GM18502 (cell line): ENCODE data around the gene ITPR3.

Experiments used
- ATAC-seq: cut with Tn5 transposase; IDR thresholded peaks from one replicate; pipeline ENCODE4 v1.9.1; 2021; ENCODE audit warnings: mild to moderate bottlenecking; ENCODE audit not compliant: unreplicated experiment, poor library complexity

ITPR3 gene

GRCh38 chr6:33683576-33684427, 62.7 kb downstream of the ITPR3 start:
- ATAC-seq: no peak

- ATAC-seq: no peak
These were observed 63.3 kb downstream of the ITPR3 start for GRCh38 chr6:33684428-33684896.

- no peak for ATAC-seq
These were observed 63.9 kb downstream of the ITPR3 start for GRCh38 chr6:33684983-33685382.

- no peak for ATAC-seq
These were observed 64.5 kb downstream of the ITPR3 start for GRCh38 chr6:33685411-33686224.

GRCh38 chr6:33686225-33686924, 65.3 kb downstream of the ITPR3 start:
- no peak for ATAC-seq

GRCh38 chr6:33686981-33687975, 66.2 kb downstream of the ITPR3 start:
- ATAC-seq: no peak

GRCh38 chr6:33688006-33688405, 66.9 kb downstream of the ITPR3 start:
- ATAC-seq: no peak

- no peak for ATAC-seq
These were observed 67.5 kb downstream of the ITPR3 start for GRCh38 chr6:33688451-33689147.

GRCh38 chr6:33689148-33689494, 68.0 kb downstream of the ITPR3 start:
- no peak for ATAC-seq

GRCh38 chr6:33689879-33690278, 68.8 kb downstream of the ITPR3 start:
- ATAC-seq: no peak

- no peak for ATAC-seq
These were observed 69.6 kb downstream of the ITPR3 start for GRCh38 chr6:33690766-33691165.

GRCh38 chr6:33691456-33692077, 70.4 kb downstream of the ITPR3 start:
- ATAC-seq: no peak

- ATAC-seq: no peak
These were observed 71.1 kb downstream of the ITPR3 start for GRCh38 chr6:33692078-33692759.

GRCh38 chr6:33692760-33693158, 71.6 kb downstream of the ITPR3 start:
- ATAC-seq: no peak

GRCh38 chr6:33693186-33694105, 72.3 kb downstream of the ITPR3 start:
- no peak for ATAC-seq

GRCh38 chr6:33694401-33694931, 73.3 kb downstream of the ITPR3 start:
- ATAC-seq: no peak

- ATAC-seq: no peak
These were observed 73.9 kb downstream of the ITPR3 start for GRCh38 chr6:33694977-33695376.
